DOHH2 (cell line): ENCODE data around the gene RNF13.

Experiments used
- CTCF ChIP-seq: fragments of 200-600 bp; sonication (generic); IDR thresholded peaks from one replicate; pipeline ENCODE4 v1.5.1; 2014; ENCODE audit warnings: antibody characterized with exemption, mild to moderate bottlenecking, low read depth, low read length; ENCODE audit not compliant: poor library complexity, severe bottlenecking
- EZH2phosphoT487 ChIP-seq: fragments of 200-600 bp; sonication (generic); IDR thresholded peaks from 2 replicates; pipeline ENCODE4 v1.6.1; 2017; ENCODE audit warnings: borderline replicate concordance, mild to moderate bottlenecking, antibody characterized with exemption, low read length, moderate library complexity, mixed read lengths

GRCh38 chr3:149955449-149955848 is 142.4 kb downstream of the RNF13 start:
- no peak for TF ChIP-seq CTCF
- TF ChIP-seq EZH2phosphoT487, result no peak
